ENCODE results near the gene OPA3. TPM values are rescaled to one million over a fixed set of nuclear protein-coding genes. Genes with fewer than 3 reads are reported as not detected.

The OPA3 gene
- total and polyA plus RNA-seq, 2 experiments from 2014 or later, result 11.5 to 14.5 TPM

DNA sequence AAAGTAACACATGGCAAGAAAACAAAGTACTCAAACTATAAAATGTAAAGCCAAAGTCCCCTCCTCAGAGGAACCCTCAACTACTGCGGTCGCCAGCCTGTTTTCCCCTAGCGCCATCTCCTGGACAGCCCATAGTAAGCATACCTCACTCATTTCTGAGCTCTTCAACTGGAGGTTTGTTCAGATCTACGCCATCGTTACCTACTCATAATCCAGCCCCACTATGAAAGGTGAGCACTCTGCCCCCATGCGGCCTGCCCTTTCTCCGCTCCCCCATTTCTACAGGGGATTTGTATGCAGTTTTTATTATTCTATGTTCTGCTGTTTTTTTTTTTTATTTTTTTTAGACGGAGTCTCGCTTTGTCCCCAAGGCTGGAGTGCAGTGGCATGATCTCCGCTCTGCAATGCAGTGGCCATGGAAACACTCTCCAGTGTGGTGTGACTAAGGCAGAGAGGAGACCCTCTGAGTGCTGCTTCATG, 26.2 kb downstream of the OPA3 start:
- Histone ChIP-seq H3K27me3 (ENCODE audit: insufficient read depth) (no peaks in the 10 kb centered on the region), H3K27ac (ENCODE audit: low read depth) (peak overlapping the region; percentile 12; the same call in 1 of the 2 replicates), H3K4me2 (no peak overlapping the region), H3K4me1 (ENCODE audit: insufficient read depth) (peaks cover 7% of the 10 kb centered on the region), H3K36me3 (ENCODE audit: insufficient read depth) (no peaks in the 10 kb centered on the region), H2AFZ (no peak overlapping the region), H3F3A (replicated peaks; ENCODE audit: low read depth) (peaks cover 14% of the 10 kb centered on the region; the same call in 1 of the 2 replicates), H3K4me3 (no peak overlapping the region), H3K79me2 (replicated peaks; ENCODE audit: insufficient read depth) (peaks cover 8% of the 10 kb centered on the region; the same call in 1 of the 2 replicates), H3K9me2 (ENCODE audit: insufficient read depth) (no peaks in the 10 kb centered on the region), H4K20me1 (replicated peaks; ENCODE audit: insufficient read depth) (no peaks in the 10 kb centered on the region; the same call in 1 of the 2 replicates)
- H3K4me3 Mint-ChIP-seq, result no peak overlapping the region
- H3K9me3 Mint-ChIP-seq, result no peaks in the 10 kb centered on the region
- peak overlapping the region; percentile 33; the same call in 1 of the 2 replicates for H3K27ac Mint-ChIP-seq
- no peaks in the 10 kb centered on the region for H3K36me3 Mint-ChIP-seq (ENCODE audit: low read depth)
- peaks cover 2% of the 10 kb centered on the region for H3K4me1 Mint-ChIP-seq
- DNase-seq (ENCODE audit: low spot score), result peak; percentile 93
- TF ChIP-seq, protein P1, sequence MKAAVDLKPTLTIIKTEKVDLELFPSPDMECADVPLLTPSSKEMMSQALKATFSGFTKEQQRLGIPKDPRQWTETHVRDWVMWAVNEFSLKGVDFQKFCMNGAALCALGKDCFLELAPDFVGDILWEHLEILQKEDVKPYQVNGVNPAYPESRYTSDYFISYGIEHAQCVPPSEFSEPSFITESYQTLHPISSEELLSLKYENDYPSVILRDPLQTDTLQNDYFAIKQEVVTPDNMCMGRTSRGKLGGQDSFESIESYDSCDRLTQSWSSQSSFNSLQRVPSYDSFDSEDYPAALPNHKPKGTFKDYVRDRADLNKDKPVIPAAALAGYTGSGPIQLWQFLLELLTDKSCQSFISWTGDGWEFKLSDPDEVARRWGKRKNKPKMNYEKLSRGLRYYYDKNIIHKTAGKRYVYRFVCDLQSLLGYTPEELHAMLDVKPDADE (IDR thresholded peaks at IDR 0.05), result no peak
- TF ChIP-seq CREB1 (CRISPR knock-in tag; IDR thresholded peaks at IDR 0.05; ENCODE audit: low read depth), result peak; percentile 9; the same call in 1 of the 2 replicates
- TF ChIP-seq, protein P2, sequence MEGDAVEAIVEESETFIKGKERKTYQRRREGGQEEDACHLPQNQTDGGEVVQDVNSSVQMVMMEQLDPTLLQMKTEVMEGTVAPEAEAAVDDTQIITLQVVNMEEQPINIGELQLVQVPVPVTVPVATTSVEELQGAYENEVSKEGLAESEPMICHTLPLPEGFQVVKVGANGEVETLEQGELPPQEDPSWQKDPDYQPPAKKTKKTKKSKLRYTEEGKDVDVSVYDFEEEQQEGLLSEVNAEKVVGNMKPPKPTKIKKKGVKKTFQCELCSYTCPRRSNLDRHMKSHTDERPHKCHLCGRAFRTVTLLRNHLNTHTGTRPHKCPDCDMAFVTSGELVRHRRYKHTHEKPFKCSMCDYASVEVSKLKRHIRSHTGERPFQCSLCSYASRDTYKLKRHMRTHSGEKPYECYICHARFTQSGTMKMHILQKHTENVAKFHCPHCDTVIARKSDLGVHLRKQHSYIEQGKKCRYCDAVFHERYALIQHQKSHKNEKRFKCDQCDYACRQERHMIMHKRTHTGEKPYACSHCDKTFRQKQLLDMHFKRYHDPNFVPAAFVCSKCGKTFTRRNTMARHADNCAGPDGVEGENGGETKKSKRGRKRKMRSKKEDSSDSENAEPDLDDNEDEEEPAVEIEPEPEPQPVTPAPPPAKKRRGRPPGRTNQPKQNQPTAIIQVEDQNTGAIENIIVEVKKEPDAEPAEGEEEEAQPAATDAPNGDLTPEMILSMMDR (conservative IDR thresholded peaks at IDR 0.05; ENCODE audit: low read depth in 2 of 2), result peak; percentile 88 to 94
- no peak for TF ChIP-seq ZNF114 (CRISPR knock-in tag; IDR thresholded peaks at IDR 0.05)
- no peak for TF ChIP-seq STAT1 (IDR thresholded peaks at IDR 0.05; ENCODE audit: unreplicated experiment)
- TF ChIP-seq, protein P3, sequence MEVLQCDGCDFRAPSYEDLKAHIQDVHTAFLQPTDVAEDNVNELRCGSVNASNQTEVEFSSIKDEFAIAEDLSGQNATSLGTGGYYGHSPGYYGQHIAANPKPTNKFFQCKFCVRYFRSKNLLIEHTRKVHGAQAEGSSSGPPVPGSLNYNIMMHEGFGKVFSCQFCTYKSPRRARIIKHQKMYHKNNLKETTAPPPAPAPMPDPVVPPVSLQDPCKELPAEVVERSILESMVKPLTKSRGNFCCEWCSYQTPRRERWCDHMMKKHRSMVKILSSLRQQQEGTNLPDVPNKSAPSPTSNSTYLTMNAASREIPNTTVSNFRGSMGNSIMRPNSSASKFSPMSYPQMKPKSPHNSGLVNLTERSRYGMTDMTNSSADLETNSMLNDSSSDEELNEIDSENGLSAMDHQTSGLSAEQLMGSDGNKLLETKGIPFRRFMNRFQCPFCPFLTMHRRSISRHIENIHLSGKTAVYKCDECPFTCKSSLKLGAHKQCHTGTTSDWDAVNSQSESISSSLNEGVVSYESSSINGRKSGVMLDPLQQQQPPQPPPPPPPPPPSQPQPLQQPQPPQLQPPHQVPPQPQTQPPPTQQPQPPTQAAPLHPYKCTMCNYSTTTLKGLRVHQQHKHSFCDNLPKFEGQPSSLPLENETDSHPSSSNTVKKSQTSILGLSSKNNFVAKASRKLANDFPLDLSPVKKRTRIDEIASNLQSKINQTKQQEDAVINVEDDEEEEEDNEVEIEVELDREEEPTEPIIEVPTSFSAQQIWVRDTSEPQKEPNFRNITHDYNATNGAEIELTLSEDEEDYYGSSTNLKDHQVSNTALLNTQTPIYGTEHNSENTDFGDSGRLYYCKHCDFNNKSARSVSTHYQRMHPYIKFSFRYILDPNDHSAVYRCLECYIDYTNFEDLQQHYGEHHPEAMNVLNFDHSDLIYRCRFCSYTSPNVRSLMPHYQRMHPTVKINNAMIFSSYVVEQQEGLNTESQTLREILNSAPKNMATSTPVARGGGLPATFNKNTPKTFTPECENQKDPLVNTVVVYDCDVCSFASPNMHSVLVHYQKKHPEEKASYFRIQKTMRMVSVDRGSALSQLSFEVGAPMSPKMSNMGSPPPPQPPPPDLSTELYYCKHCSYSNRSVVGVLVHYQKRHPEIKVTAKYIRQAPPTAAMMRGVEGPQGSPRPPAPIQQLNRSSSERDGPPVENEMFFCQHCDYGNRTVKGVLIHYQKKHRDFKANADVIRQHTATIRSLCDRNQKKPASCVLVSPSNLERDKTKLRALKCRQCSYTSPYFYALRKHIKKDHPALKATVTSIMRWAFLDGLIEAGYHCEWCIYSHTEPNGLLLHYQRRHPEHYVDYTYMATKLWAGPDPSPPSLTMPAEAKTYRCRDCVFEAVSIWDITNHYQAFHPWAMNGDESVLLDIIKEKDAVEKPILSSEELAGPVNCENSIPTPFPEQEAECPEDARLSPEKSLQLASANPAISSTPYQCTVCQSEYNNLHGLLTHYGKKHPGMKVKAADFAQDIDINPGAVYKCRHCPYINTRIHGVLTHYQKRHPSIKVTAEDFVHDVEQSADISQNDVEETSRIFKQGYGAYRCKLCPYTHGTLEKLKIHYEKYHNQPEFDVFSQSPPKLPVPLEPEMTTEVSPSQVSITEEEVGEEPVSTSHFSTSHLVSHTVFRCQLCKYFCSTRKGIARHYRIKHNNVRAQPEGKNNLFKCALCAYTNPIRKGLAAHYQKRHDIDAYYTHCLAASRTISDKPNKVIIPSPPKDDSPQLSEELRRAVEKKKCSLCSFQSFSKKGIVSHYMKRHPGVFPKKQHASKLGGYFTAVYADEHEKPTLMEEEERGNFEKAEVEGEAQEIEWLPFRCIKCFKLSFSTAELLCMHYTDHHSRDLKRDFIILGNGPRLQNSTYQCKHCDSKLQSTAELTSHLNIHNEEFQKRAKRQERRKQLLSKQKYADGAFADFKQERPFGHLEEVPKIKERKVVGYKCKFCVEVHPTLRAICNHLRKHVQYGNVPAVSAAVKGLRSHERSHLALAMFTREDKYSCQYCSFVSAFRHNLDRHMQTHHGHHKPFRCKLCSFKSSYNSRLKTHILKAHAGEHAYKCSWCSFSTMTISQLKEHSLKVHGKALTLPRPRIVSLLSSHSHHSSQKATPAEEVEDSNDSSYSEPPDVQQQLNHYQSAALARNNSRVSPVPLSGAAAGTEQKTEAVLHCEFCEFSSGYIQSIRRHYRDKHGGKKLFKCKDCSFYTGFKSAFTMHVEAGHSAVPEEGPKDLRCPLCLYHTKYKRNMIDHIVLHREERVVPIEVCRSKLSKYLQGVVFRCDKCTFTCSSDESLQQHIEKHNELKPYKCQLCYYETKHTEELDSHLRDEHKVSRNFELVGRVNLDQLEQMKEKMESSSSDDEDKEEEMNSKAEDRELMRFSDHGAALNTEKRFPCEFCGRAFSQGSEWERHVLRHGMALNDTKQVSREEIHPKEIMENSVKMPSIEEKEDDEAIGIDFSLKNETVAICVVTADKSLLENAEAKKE (CRISPR knock-in tag; IDR thresholded peaks at IDR 0.05), result no peak
- no peak for TF ChIP-seq JUNB (IDR thresholded peaks at IDR 0.05; ENCODE audit: unreplicated experiment)
- TF ChIP-seq, protein P4, sequence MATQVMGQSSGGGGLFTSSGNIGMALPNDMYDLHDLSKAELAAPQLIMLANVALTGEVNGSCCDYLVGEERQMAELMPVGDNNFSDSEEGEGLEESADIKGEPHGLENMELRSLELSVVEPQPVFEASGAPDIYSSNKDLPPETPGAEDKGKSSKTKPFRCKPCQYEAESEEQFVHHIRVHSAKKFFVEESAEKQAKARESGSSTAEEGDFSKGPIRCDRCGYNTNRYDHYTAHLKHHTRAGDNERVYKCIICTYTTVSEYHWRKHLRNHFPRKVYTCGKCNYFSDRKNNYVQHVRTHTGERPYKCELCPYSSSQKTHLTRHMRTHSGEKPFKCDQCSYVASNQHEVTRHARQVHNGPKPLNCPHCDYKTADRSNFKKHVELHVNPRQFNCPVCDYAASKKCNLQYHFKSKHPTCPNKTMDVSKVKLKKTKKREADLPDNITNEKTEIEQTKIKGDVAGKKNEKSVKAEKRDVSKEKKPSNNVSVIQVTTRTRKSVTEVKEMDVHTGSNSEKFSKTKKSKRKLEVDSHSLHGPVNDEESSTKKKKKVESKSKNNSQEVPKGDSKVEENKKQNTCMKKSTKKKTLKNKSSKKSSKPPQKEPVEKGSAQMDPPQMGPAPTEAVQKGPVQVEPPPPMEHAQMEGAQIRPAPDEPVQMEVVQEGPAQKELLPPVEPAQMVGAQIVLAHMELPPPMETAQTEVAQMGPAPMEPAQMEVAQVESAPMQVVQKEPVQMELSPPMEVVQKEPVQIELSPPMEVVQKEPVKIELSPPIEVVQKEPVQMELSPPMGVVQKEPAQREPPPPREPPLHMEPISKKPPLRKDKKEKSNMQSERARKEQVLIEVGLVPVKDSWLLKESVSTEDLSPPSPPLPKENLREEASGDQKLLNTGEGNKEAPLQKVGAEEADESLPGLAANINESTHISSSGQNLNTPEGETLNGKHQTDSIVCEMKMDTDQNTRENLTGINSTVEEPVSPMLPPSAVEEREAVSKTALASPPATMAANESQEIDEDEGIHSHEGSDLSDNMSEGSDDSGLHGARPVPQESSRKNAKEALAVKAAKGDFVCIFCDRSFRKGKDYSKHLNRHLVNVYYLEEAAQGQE (IDR thresholded peaks at IDR 0.05; ENCODE audit: unreplicated experiment), result no peak
- no peak for TF ChIP-seq POLR2AphosphoS5 (IDR thresholded peaks at IDR 0.05; ENCODE audit: low read depth)
- no peak for TF ChIP-seq ZNF331 (CRISPR knock-in tag; IDR thresholded peaks at IDR 0.05; ENCODE audit: low read depth)
- TF ChIP-seq NANOG (IDR thresholded peaks at IDR 0.05; ENCODE audit: borderline replicate concordance), result no peak
- H3K27me3 Mint-ChIP-seq (ENCODE audit: insufficient read depth, low read depth, poor library complexity), result peaks cover 12% of the 10 kb centered on the region
- ATAC-seq, result peak; percentile 78

All from GM23338 (cell line).